Type B pancreatic cell (in vitro differentiated cells): ENCODE results near the gene OOSP3. TPM values are rescaled to one million over a fixed set of nuclear protein-coding genes. Genes with fewer than 3 reads are reported as not detected.

Source experiments
- DNase-seq: peaks from one replicate; pipeline ENCODE4 v3.0.0; 2021; ENCODE audit warnings: mixed read lengths; ENCODE audit not compliant: unreplicated experiment; ENCODE audit errors: extremely low spot score
- H3K27ac Mint-ChIP-seq: 2 replicates; pipeline ENCODE4 v1.8.0; 2021; ENCODE audit warnings: mild to moderate bottlenecking, mixed read lengths
- H3K27me3 Mint-ChIP-seq: 2 replicates; pipeline ENCODE4 v1.8.0; 2021; ENCODE audit warnings: mixed read lengths
- H3K36me3 Mint-ChIP-seq: 2 replicates; pipeline ENCODE4 v1.8.0; 2021; ENCODE audit warnings: mixed read lengths
- H3K4me1 Mint-ChIP-seq: one replicate; pipeline ENCODE4 v1.8.0; 2021; ENCODE audit warnings: mixed read lengths; ENCODE audit not compliant: unreplicated experiment
- H3K4me3 Mint-ChIP-seq: 2 replicates; pipeline ENCODE4 v1.8.0; 2021; ENCODE audit warnings: mild to moderate bottlenecking, mixed read lengths
- H3K9me3 Mint-ChIP-seq: 2 replicates; pipeline ENCODE4 v1.8.0; 2021; ENCODE audit warnings: mixed read lengths
- CTCF ChIP-seq: fragments of 200-600 bp; sonication (generic); conservative IDR thresholded peaks from 2 replicates; pipeline ENCODE4 v1.5.0; 2021; ENCODE audit warnings: antibody characterized with exemption, mild to moderate bottlenecking
- total RNA-seq: library from RNA; stranded (reverse); gene quantifications from 2 replicates; pipeline ENCODE4 v1.2.1, GENCODE V29; 2021; ENCODE audit warnings: low replicate concordance

Gene OOSP3
- total RNA-seq, 1 donor from 2014 or later = not detected

- no peaks in the 10 kb centered on the region for H3K36me3 Mint-ChIP-seq
- no peak within 1 kb of the TSS for H3K27ac Mint-ChIP-seq
- no peak for DNase-seq
Measured at GRCh38 chr11:59866397-59866796, 12.2 kb upstream of the OOSP3 start, which contains the start of gene TCN1. Gene TCN1 (minus strand): TSS chr11:59866487. CDS start chr11:59866470, 17 bp downstream.

GRCh38 chr11:59866836-59867235 lies 11.7 kb upstream of the OOSP3 start:
- Mint-ChIP-seq H3K4me3 (no peak overlapping the region), H3K4me1 (no peaks in the 10 kb centered on the region), H3K27me3 (no peaks in the 10 kb centered on the region), H3K27ac (no peak overlapping the region), H3K9me3 (no peaks in the 10 kb centered on the region), H3K36me3 (no peaks in the 10 kb centered on the region)
- DNase-seq = no peak
- no peak for TF ChIP-seq CTCF

More at GRCh38 chr11:59866397-59866796, 12.2 kb upstream of the OOSP3 start, which contains the start of gene TCN1:
- Mint-ChIP-seq H3K4me3 (no peak within 1 kb of the TSS), H3K27me3 (no peaks in the 10 kb centered on the region), H3K4me1 (no peaks in the 10 kb centered on the region), H3K9me3 (no peaks in the 10 kb centered on the region)
- TF ChIP-seq CTCF = no peak

- H3K27ac Mint-ChIP-seq = no peak overlapping the region
- no peaks in the 10 kb centered on the region for H3K9me3 Mint-ChIP-seq
- H3K27me3 Mint-ChIP-seq = no peaks in the 10 kb centered on the region
- no peaks in the 10 kb centered on the region for H3K36me3 Mint-ChIP-seq
- no peak for DNase-seq
- H3K4me3 Mint-ChIP-seq = no peak overlapping the region
- H3K4me1 Mint-ChIP-seq = no peaks in the 10 kb centered on the region
- TF ChIP-seq CTCF = no peak
Measured at GRCh38 chr11:59867946-59868345, 10.6 kb upstream of the OOSP3 start.

GRCh38 chr11:59872076-59872475 lies 6.5 kb upstream of the OOSP3 start:
- Mint-ChIP-seq H3K36me3 (no peaks in the 10 kb centered on the region), H3K4me3 (no peak overlapping the region), H3K9me3 (no peaks in the 10 kb centered on the region), H3K27ac (no peak overlapping the region), H3K4me1 (no peaks in the 10 kb centered on the region), H3K27me3 (no peaks in the 10 kb centered on the region)
- no peak for TF ChIP-seq CTCF
- no peak for DNase-seq

GRCh38 chr11:59875856-59876519 lies 2.6 kb upstream of the OOSP3 start:
- Mint-ChIP-seq H3K36me3 (no peaks in the 10 kb centered on the region), H3K9me3 (no peaks in the 10 kb centered on the region), H3K4me3 (no peak overlapping the region), H3K27me3 (no peaks in the 10 kb centered on the region), H3K4me1 (no peaks in the 10 kb centered on the region), H3K27ac (no peak overlapping the region)
- no peak for TF ChIP-seq CTCF
- DNase-seq = no peak

GRCh38 chr11:59877325-59877724 lies 1.3 kb upstream of the OOSP3 start:
- Mint-ChIP-seq H3K4me1 (no peaks in the 10 kb centered on the region), H3K36me3 (no peaks in the 10 kb centered on the region), H3K9me3 (no peaks in the 10 kb centered on the region), H3K4me3 (no peak overlapping the region), H3K27ac (no peak overlapping the region), H3K27me3 (no peaks in the 10 kb centered on the region)
- TF ChIP-seq CTCF = no peak
- no peak for DNase-seq
